Thoracic aorta (tissue), 2 donors: ENCODE data around the gene DGKB. TPM values are rescaled to one million over a fixed set of nuclear protein-coding genes. Genes with fewer than 3 reads are reported as not detected.

ENCODE experiments used
- ATAC-seq: fragments of 150-250 bp; one replicate; pipeline ENCODE4 v1.8.0; 2017; ENCODE audit warnings: low read depth; ENCODE audit not compliant: insufficient number of reproducible peaks, low FRiP score
- DNase-seq: peaks from one replicate; pipeline ENCODE4 v3.0.0-alpha.2; 2020; ENCODE audit warnings: low spot score
- H3K27ac ChIP-seq, 2 donors: fragments of 200-600 bp; sonication (generic); 1 replicate in 1 of 2; 2 replicates in 1 of 2; pipeline ENCODE4 v1.5.1; 2016; ENCODE audit warnings: mild to moderate bottlenecking in 2 of 2, moderate library complexity in 2 of 2
- H3K27me3 ChIP-seq: fragments of 200-600 bp; sonication (generic); replicated peaks from 2 replicates; pipeline ENCODE4 v1.6.0; 2016; ENCODE audit warnings: mild to moderate bottlenecking; ENCODE audit not compliant: insufficient read depth
- H3K36me3 ChIP-seq: fragments of 200-600 bp; sonication (generic); one replicate; pipeline ENCODE4 v1.5.1; 2016
- H3K4me1 ChIP-seq, 2 donors: fragments of 200-600 bp; sonication (generic); 1 replicate in 1 of 2; 2 replicates in 1 of 2; pipeline versions ENCODE4 v1.5.1 to v1.6.0; 2016; ENCODE audit warnings: low read depth in 2 of 2, mild to moderate bottlenecking in 1 of 2; ENCODE audit not compliant: control insufficient read depth in 1 of 2
- H3K4me3 ChIP-seq: fragments of 200-600 bp; sonication (generic); 2 replicates; pipeline ENCODE4 v1.5.1; 2016; ENCODE audit warnings: mild to moderate bottlenecking
- H3K9me3 ChIP-seq: fragments of 200-600 bp; sonication (generic); 2 replicates; pipeline ENCODE4 v1.5.1; 2016
- CTCF ChIP-seq: fragments of 200-600 bp; sonication (generic); IDR thresholded peaks from one replicate; pipeline ENCODE4 v1.5.1; 2019; ENCODE audit warnings: antibody characterized with exemption
- total RNA-seq, 2 donors: library from RNA; depleted of rRNA; stranded (reverse); fragments of >200 nt; gene quantifications; one replicate each; pipeline versions ENCODE4 v1.1.0 to v1.2.3, GENCODE V29; 2016

Gene DGKB
- total RNA-seq, 2 donors from 2014 or later: 0.56 TPM; not detected in 1

- no peak overlapping the region for H3K27ac ChIP-seq
- no peak for TF ChIP-seq CTCF
- ATAC-seq (no peak), DNase-seq (no peak)
- H3K9me3 ChIP-seq: no peaks in the 10 kb centered on the region
- H3K4me1 ChIP-seq: no peaks in the 10 kb centered on the region
- no peaks in the 10 kb centered on the region for H3K27me3 ChIP-seq
- H3K4me3 ChIP-seq: no peak overlapping the region
- H3K36me3 ChIP-seq: no peaks in the 10 kb centered on the region
These were observed 274.0 kb downstream of the DGKB start for GRCh38 chr7:14628516-14628915.

- no peaks in the 10 kb centered on the region for H3K36me3 ChIP-seq
- no peak for ATAC-seq
- DNase-seq: no peak
- TF ChIP-seq CTCF: no peak
- no peaks in the 10 kb centered on the region for H3K27me3 ChIP-seq
- no peak overlapping the region for H3K27ac ChIP-seq
- no peaks in the 10 kb centered on the region for H3K4me1 ChIP-seq
- H3K9me3 ChIP-seq: no peaks in the 10 kb centered on the region
- H3K4me3 ChIP-seq: no peak overlapping the region
These were observed 276.5 kb downstream of the DGKB start for GRCh38 chr7:14626076-14626475.

- no peak overlapping the region for H3K4me3 ChIP-seq
- no peaks in the 10 kb centered on the region for H3K4me1 ChIP-seq
- H3K27me3 ChIP-seq: no peaks in the 10 kb centered on the region
- H3K27ac ChIP-seq: no peak overlapping the region
- TF ChIP-seq CTCF: no peak
- no peaks in the 10 kb centered on the region for H3K36me3 ChIP-seq
- ATAC-seq (no peak), DNase-seq (no peak)
- no peaks in the 10 kb centered on the region for H3K9me3 ChIP-seq
These were observed 280.0 kb downstream of the DGKB start for GRCh38 chr7:14622559-14622958.

GRCh38 chr7:14606101-14606500, 296.4 kb downstream of the DGKB start:
- H3K36me3 ChIP-seq: no peaks in the 10 kb centered on the region
- H3K4me3 ChIP-seq: no peak overlapping the region
- TF ChIP-seq CTCF: no peak
- H3K9me3 ChIP-seq: no peaks in the 10 kb centered on the region
- no peaks in the 10 kb centered on the region for H3K4me1 ChIP-seq
- H3K27me3 ChIP-seq: no peaks in the 10 kb centered on the region
- ATAC-seq (no peak), DNase-seq (no peak)
- H3K27ac ChIP-seq: no peak overlapping the region

GRCh38 chr7:14604606-14605005, 297.9 kb downstream of the DGKB start:
- no peak for ATAC-seq
- DNase-seq: no peak

More at GRCh38 chr7:14604606-14605005, 297.9 kb downstream of the DGKB start:
- Histone ChIP-seq H3K27me3 (no peaks in the 10 kb centered on the region), H3K9me3 (no peaks in the 10 kb centered on the region), H3K27ac (no peak overlapping the region), H3K4me1 (no peaks in the 10 kb centered on the region), H3K4me3 (no peak overlapping the region), H3K36me3 (no peaks in the 10 kb centered on the region)
- no peak for TF ChIP-seq CTCF
